NK-92 (cell line): ENCODE results near the gene PRKN.

ENCODE experiments used
- DNase-seq: peaks from one replicate; lab custom pipeline; 2025; ENCODE audit not compliant: unreplicated experiment; lab: John Stamatoyannopoulos, UW

PRKN gene

GRCh38 chr6:161694995-161695394 is 1032.6 kb downstream of the PRKN start:
- no peak for DNase-seq

- DNase-seq = no peak
Observed at GRCh38 chr6:161686655-161687054, 1040.9 kb downstream of the PRKN start.

GRCh38 chr6:161684731-161685475 is 1042.7 kb downstream of the PRKN start:
- DNase-seq = no peak

- DNase-seq = no peak
Observed at GRCh38 chr6:161683400-161683799, 1044.2 kb downstream of the PRKN start.

GRCh38 chr6:161682982-161683381 is 1044.6 kb downstream of the PRKN start:
- no peak for DNase-seq

- DNase-seq = no peak
Observed at GRCh38 chr6:161679980-161680538, 1047.5 kb downstream of the PRKN start.

- DNase-seq = no peak
Observed at GRCh38 chr6:161677188-161677587, 1050.4 kb downstream of the PRKN start.

GRCh38 chr6:161676586-161676985 is 1051.0 kb downstream of the PRKN start:
- DNase-seq = no peak

GRCh38 chr6:161674930-161675682 is 1052.5 kb downstream of the PRKN start:
- DNase-seq = no peak

GRCh38 chr6:161673026-161673425 is 1054.5 kb downstream of the PRKN start:
- no peak for DNase-seq

GRCh38 chr6:161671117-161671516 is 1056.4 kb downstream of the PRKN start:
- no peak for DNase-seq

- no peak for DNase-seq
Observed at GRCh38 chr6:161668665-161669064, 1058.9 kb downstream of the PRKN start.

GRCh38 chr6:161667957-161668356 is 1059.6 kb downstream of the PRKN start:
- no peak for DNase-seq

- DNase-seq = no peak
Observed at GRCh38 chr6:161663682-161664081, 1063.9 kb downstream of the PRKN start.

GRCh38 chr6:161660666-161661571 is 1066.6 kb downstream of the PRKN start:
- DNase-seq = no peak

GRCh38 chr6:161658211-161658610 is 1069.4 kb downstream of the PRKN start:
- DNase-seq = no peak

- DNase-seq = no peak
Observed at GRCh38 chr6:161654209-161654608, 1073.4 kb downstream of the PRKN start.

- no peak for DNase-seq
Observed at GRCh38 chr6:161651949-161652348, 1075.6 kb downstream of the PRKN start.

- DNase-seq = no peak
Observed at GRCh38 chr6:161649841-161650240, 1077.7 kb downstream of the PRKN start.

GRCh38 chr6:161649068-161649467 is 1078.5 kb downstream of the PRKN start:
- no peak for DNase-seq

GRCh38 chr6:161647234-161647633 is 1080.3 kb downstream of the PRKN start:
- DNase-seq = no peak
